Neural cell (in vitro differentiated cells): Measurements from ENCODE around the gene MECR.

Experiments used
- CTCF ChIP-seq: fragments of 450-650 bp; IDR thresholded peaks from 2 replicates; pipeline ENCODE4 v1.5.1; 2014; ENCODE audit warnings: antibody characterized with exemption, mild to moderate bottlenecking, moderate library complexity; ENCODE audit not compliant: poor library complexity, severe bottlenecking
- EP300 ChIP-seq: fragments of 450-650 bp; conservative IDR thresholded peaks from 2 replicates; pipeline ENCODE4 v1.6.1; 2014; ENCODE audit warnings: antibody characterized with exemption, mild to moderate bottlenecking, moderate library complexity; ENCODE audit not compliant: poor library complexity, severe bottlenecking
- EZH2 ChIP-seq: fragments of 200-600, 300-800 bp; shearing (Covaris generic), sonication (generic); IDR thresholded peaks from 2 replicates; pipeline ENCODE4 v1.6.1; 2014; ENCODE audit warnings: antibody characterized with exemption, low read length, borderline replicate concordance, mild to moderate bottlenecking; ENCODE audit not compliant: insufficient read depth, poor library complexity, severe bottlenecking
- POLR2AphosphoS5 ChIP-seq: IDR thresholded peaks from 2 replicates; pipeline ENCODE4 v1.6.1; 2012
- REST ChIP-seq: IDR thresholded peaks from 2 replicates; pipeline ENCODE4 v1.6.1; 2012; ENCODE audit warnings: borderline replicate concordance
- TAF1 ChIP-seq: IDR thresholded peaks from 2 replicates; pipeline ENCODE4 v1.6.1; 2012; ENCODE audit warnings: low read depth

- no peak for TF ChIP-seq POLR2AphosphoS5
- TF ChIP-seq CTCF = no peak
- TF ChIP-seq EP300 = no peak
- no peak for TF ChIP-seq TAF1
- TF ChIP-seq EZH2 = no peak
- no peak for TF ChIP-seq REST
Observed at GRCh38 chr1:29272147-29272907, 41.6 kb upstream of the MECR start.
